Measurements from ENCODE around the gene SORCS2. TPM values are rescaled to one million over a fixed set of nuclear protein-coding genes. Genes with fewer than 3 reads are reported as not detected.

Gene SORCS2
- total RNA-seq, 6 donors from 2014 or later, result 2.2 to 28.3 (median 7.2) TPM

GRCh38 chr4:7788694-7789425 lies 596.5 kb downstream of the SORCS2 start:
- peak; percentile 56 to 83 for ATAC-seq (ENCODE audit: low FRiP score in 2 of 2)
- Histone ChIP-seq H3K4me3 (no peak overlapping the region), H3K27ac (peak overlapping the region in 3 of 4 donors; percentile 22 to 77 (median 76)), H3K27me3 (no peaks in the 10 kb centered on the region), H3K9me3 (no peaks in the 10 kb centered on the region), H3K36me3 (peaks cover 0 to 28% (median 4%) of the 10 kb centered on the region in 4 donors), H3K4me1 (peaks cover 0 to 20% (median 7%) of the 10 kb centered on the region in 4 donors)
- WGBS, 2 donors, result 63 to 71% methylated on average over 12 to 13 of the region's 13 CpGs
- peak in 1 of 2 donors; percentile 87 for DNase-seq
- no peak for TF ChIP-seq CTCF (IDR thresholded peaks at IDR 0.05)
- TF ChIP-seq POLR2A (IDR thresholded peaks at IDR 0.05), result peak in 1 of 4 donors; percentile 28
- TF ChIP-seq EP300 (IDR thresholded peaks at IDR 0.05), result peak in 2 of 4 donors; percentile 8 to 91
- peak in 1 of 2 donors; percentile 44 for TF ChIP-seq POLR2AphosphoS5 (IDR thresholded peaks at IDR 0.05)

GRCh38 chr4:7790023-7790422 lies 597.7 kb downstream of the SORCS2 start:
- Histone ChIP-seq H3K9me3 (no peaks in the 10 kb centered on the region), H3K4me1 (peaks cover 0 to 20% (median 7%) of the 10 kb centered on the region in 4 donors), H3K36me3 (peaks cover 0 to 25% (median 4%) of the 10 kb centered on the region in 4 donors), H3K27ac (no peak overlapping the region), H3K27me3 (no peaks in the 10 kb centered on the region), H3K4me3 (no peak overlapping the region)
- DNase-seq (no peak), ATAC-seq (ENCODE audit: low FRiP score in 2 of 2) (no peak)
- 66% methylated on average over 2 of the region's 2 CpGs for WGBS, 2 donors
- no peak for TF ChIP-seq POLR2A (IDR thresholded peaks at IDR 0.05)
- TF ChIP-seq EP300 (IDR thresholded peaks at IDR 0.05), result no peak
- no peak for TF ChIP-seq POLR2AphosphoS5 (IDR thresholded peaks at IDR 0.05)
- no peak for TF ChIP-seq CTCF (IDR thresholded peaks at IDR 0.05)

GRCh38 chr4:7790999-7791398 lies 598.7 kb downstream of the SORCS2 start:
- H3K27ac ChIP-seq, result no peak overlapping the region
- no peak overlapping the region for H3K4me3 ChIP-seq
- 61 to 75% methylated on average over 2 of the region's 2 CpGs for WGBS, 2 donors
- peaks cover 0 to 20% (median 7%) of the 10 kb centered on the region in 4 donors for H3K4me1 ChIP-seq
- ATAC-seq (ENCODE audit: low FRiP score in 2 of 2), result no peak
- no peaks in the 10 kb centered on the region for H3K9me3 ChIP-seq
- TF ChIP-seq POLR2AphosphoS5 (IDR thresholded peaks at IDR 0.05) (no peak), CTCF (IDR thresholded peaks at IDR 0.05) (no peak), POLR2A (IDR thresholded peaks at IDR 0.05) (no peak), EP300 (IDR thresholded peaks at IDR 0.05) (no peak)
- no peaks in the 10 kb centered on the region for H3K27me3 ChIP-seq
- no peak for DNase-seq
- H3K36me3 ChIP-seq, result peaks cover 0 to 18% (median 4%) of the 10 kb centered on the region in 4 donors

Small RNAs within 50 kb of the gene (small RNA-seq; reads per million reads assigned to genes)
- gene MIR4274, result 0 reads per million in 4 donors
- 0 reads per million in 4 donors for gene MIR4798

Other genes starting within 250 kb of the SORCS2 start
- gene TADA2B, start 149.2 kb upstream of the SORCS2 start, total RNA-seq, result 10 to 100 TPM; 20.8 to 29.0 (median 26.2) TPM
- 10 to 100 TPM in 5 of 6 donors, 1 to 10 TPM in 1; 9.4 to 29.0 (median 24.2) TPM for gene GRPEL1, start 124.5 kb upstream of the SORCS2 start, total RNA-seq
- under 1 TPM in 3 of 6 donors, not detected in 3; 0.20 to 0.61 (median 0.31) TPM for gene PSAPL1, start 242.4 kb downstream of the SORCS2 start, total RNA-seq